H9 (cell line): Measurements from ENCODE around the gene ZNF283. TPM values are rescaled to one million over a fixed set of nuclear protein-coding genes. Genes with fewer than 3 reads are reported as not detected.

Experiments used
- DNase-seq: peaks from one replicate; pipeline ENCODE4 v3.0.0-alpha.2; 2017
- H2AFZ ChIP-seq: one replicate; pipeline ENCODE4 v1.6.1; 2013; ENCODE audit warnings: mild to moderate bottlenecking, low read length, control low read depth, moderate library complexity
- H2AK5ac ChIP-seq: 2 replicates; pipeline ENCODE4 v1.6.1; 2013; ENCODE audit warnings: low read length, control low read depth, mixed read lengths; ENCODE audit not compliant: insufficient read length
- H2BK120ac ChIP-seq: one replicate; pipeline ENCODE4 v1.6.1; 2013; ENCODE audit warnings: low read depth, mild to moderate bottlenecking, low read length, control low read depth, inconsistent platforms; ENCODE audit not compliant: poor library complexity, severe bottlenecking
- H2BK12ac ChIP-seq: 2 replicates; pipeline ENCODE4 v1.6.1; 2013; ENCODE audit warnings: low read length, control low read depth, mixed read lengths, low read depth; ENCODE audit not compliant: insufficient read length
- H2BK15ac ChIP-seq: 2 replicates; pipeline ENCODE4 v1.6.1; 2013; ENCODE audit warnings: low read depth, low read length, control low read depth
- H2BK20ac ChIP-seq: one replicate; pipeline ENCODE4 v1.6.1; 2013; ENCODE audit warnings: low read depth, mild to moderate bottlenecking, low read length, control low read depth, inconsistent platforms; ENCODE audit not compliant: poor library complexity, severe bottlenecking
- H2BK5ac ChIP-seq: 2 replicates; pipeline ENCODE4 v1.6.1; 2013; ENCODE audit warnings: low read length, control low read depth, mixed read lengths; ENCODE audit not compliant: insufficient read length
- H3K14ac ChIP-seq: 2 replicates; pipeline ENCODE4 v1.6.1; 2013; ENCODE audit warnings: low read length, control low read depth; ENCODE audit not compliant: insufficient read depth
- H3K18ac ChIP-seq: 2 replicates; pipeline ENCODE4 v1.6.1; 2013; ENCODE audit warnings: low read depth, mild to moderate bottlenecking, mixed read lengths, low read length, control low read depth; ENCODE audit not compliant: insufficient read length
- H3K23ac ChIP-seq: 2 replicates; pipeline ENCODE4 v1.6.1; 2013; ENCODE audit warnings: low read length, control low read depth, mixed read lengths, low read depth; ENCODE audit not compliant: insufficient read length
- H3K23me2 ChIP-seq: 2 replicates; pipeline ENCODE4 v1.6.1; 2013; ENCODE audit warnings: low read depth, mild to moderate bottlenecking, mixed read lengths, low read length, control low read depth; ENCODE audit not compliant: insufficient read length, poor library complexity, severe bottlenecking
- H3K27ac ChIP-seq: 2 replicates; pipeline ENCODE4 v1.5.1; 2013; ENCODE audit warnings: low read length, control low read depth, mixed read lengths, low read depth; ENCODE audit not compliant: insufficient read length
- H3K27me3 ChIP-seq: 2 replicates; pipeline ENCODE4 v1.6.1; 2013; ENCODE audit warnings: low read length, control low read depth, inconsistent platforms; ENCODE audit not compliant: insufficient read depth
- H3K4ac ChIP-seq: 2 replicates; pipeline ENCODE4 v1.6.1; 2013; ENCODE audit warnings: low read depth, mild to moderate bottlenecking, control low read depth, inconsistent platforms, low read length, moderate library complexity
- H3K4me1 ChIP-seq: 2 replicates; pipeline ENCODE4 v1.6.1; 2013; ENCODE audit warnings: low read length, control low read depth, inconsistent platforms; ENCODE audit not compliant: insufficient read depth
- H3K4me2 ChIP-seq: 2 replicates; pipeline ENCODE4 v1.6.1; 2013; ENCODE audit warnings: low read length, control low read depth, mixed read lengths; ENCODE audit not compliant: insufficient read length, insufficient read depth
- H3K56ac ChIP-seq: 2 replicates; pipeline ENCODE4 v1.6.1; 2013; ENCODE audit warnings: low read depth, mild to moderate bottlenecking, mixed read lengths, low read length, control low read depth; ENCODE audit not compliant: insufficient read length
- H3K79me1 ChIP-seq: 2 replicates; pipeline ENCODE4 v1.6.1; 2013; ENCODE audit warnings: low read depth, mild to moderate bottlenecking, moderate library complexity, low read length, control low read depth, inconsistent platforms; ENCODE audit not compliant: insufficient read depth, poor library complexity, severe bottlenecking
- H3K79me2 ChIP-seq: 2 replicates; pipeline ENCODE4 v1.6.1; 2013; ENCODE audit warnings: low read length, control low read depth, inconsistent platforms; ENCODE audit not compliant: insufficient read depth
- H3K9ac ChIP-seq: 2 replicates; pipeline ENCODE4 v1.6.1; 2013; ENCODE audit warnings: low read length, control low read depth, mixed read lengths; ENCODE audit not compliant: insufficient read length; ENCODE audit errors: extremely low read depth
- H3K9me3 ChIP-seq: one replicate; pipeline ENCODE4 v1.6.1; 2013; ENCODE audit warnings: low read depth, low read length, inconsistent platforms; ENCODE audit not compliant: control insufficient read depth
- H3T11ph ChIP-seq: one replicate; pipeline ENCODE4 v1.6.1; 2013; ENCODE audit warnings: mild to moderate bottlenecking, low read length, control low read depth, inconsistent platforms
- H4K20me1 ChIP-seq: one replicate; pipeline ENCODE4 v1.6.1; 2013; ENCODE audit not compliant: control insufficient read depth, insufficient read length, insufficient read depth
- H4K5ac ChIP-seq: 2 replicates; pipeline ENCODE4 v1.6.1; 2013; ENCODE audit warnings: low read depth, mild to moderate bottlenecking, mixed read lengths, low read length, control low read depth; ENCODE audit not compliant: insufficient read length
- H4K8ac ChIP-seq: replicated peaks from 2 replicates; pipeline ENCODE4 v1.6.1; 2013; ENCODE audit warnings: low read length, control low read depth, mixed read lengths, low read depth; ENCODE audit not compliant: insufficient read length
- H4K91ac ChIP-seq: 2 replicates; pipeline ENCODE4 v1.6.1; 2013; ENCODE audit warnings: low read depth, mild to moderate bottlenecking, moderate library complexity, mixed read lengths, low read length, control low read depth; ENCODE audit not compliant: insufficient read length
- H3K27ac Mint-ChIP-seq, 3 experiments: 2 replicates in 2 of 3; 3 replicates in 1 of 3; pipeline ENCODE4 v1.8.0; 2020 to 2021; ENCODE audit warnings: mixed read lengths in 3 of 3, mild to moderate bottlenecking in 1 of 3, moderate library complexity in 1 of 3
- H3K27me3 Mint-ChIP-seq: 2 replicates; pipeline ENCODE4 v1.8.0; 2021; ENCODE audit warnings: low read depth, mild to moderate bottlenecking, moderate library complexity, mixed read lengths
- H3K36me3 Mint-ChIP-seq, 3 experiments: 2 replicates in 2 of 3; 3 replicates in 1 of 3; pipeline ENCODE4 v1.8.0; 2020 to 2021; ENCODE audit warnings: low read depth in 3 of 3, mixed read lengths in 3 of 3; ENCODE audit not compliant: insufficient read depth in 1 of 3
- H3K4me1 Mint-ChIP-seq, 2 experiments: 2 replicates each; pipeline ENCODE4 v1.8.0; 2020; ENCODE audit warnings: mixed read lengths in 2 of 2
- H3K4me3 Mint-ChIP-seq, 2 experiments: 2 replicates in 1 of 2; 3 replicates in 1 of 2; pipeline ENCODE4 v1.8.0; 2020 to 2021; ENCODE audit warnings: mild to moderate bottlenecking in 2 of 2, mixed read lengths in 2 of 2, moderate library complexity in 1 of 2
- H3K9me3 Mint-ChIP-seq, 2 experiments: 2 replicates in 1 of 2; 3 replicates in 1 of 2; pipeline ENCODE4 v1.8.0; 2020; ENCODE audit warnings: mild to moderate bottlenecking in 2 of 2, mixed read lengths in 2 of 2, moderate library complexity in 1 of 2
- CTCF ChIP-seq: fragments of 200-600 bp; sonication (generic); conservative IDR thresholded peaks from 3 replicates; pipeline ENCODE4 v1.8.0; 2021; ENCODE audit warnings: antibody characterized with exemption, mild to moderate bottlenecking
- WGBS: extraction: QIAGEN DNeasy Blood & Tissue Kit; methylation state at CpG from one replicate; pipeline ENCODE4 v1.1.7; 2013; ENCODE audit warnings: missing lambda C conversion rate, low lambda C conversion rate, mixed read lengths; ENCODE audit not compliant: insufficient read length; ENCODE audit errors: extremely low coverage; 5-methylcytosine and 5-hydroxymethylcytosine counted together
- total RNA-seq: library from RNA; stranded (reverse); gene quantifications from 2 replicates; pipeline ENCODE4 v1.2.1, GENCODE V29; 2021

Gene ZNF283
- total RNA-seq, 1 experiment from 2014 or later, result 10.4 TPM

GRCh38 chr19:43780706-43781525 is 46.2 kb upstream of the ZNF283 start, which contains the start of gene KCNN4:
Gene KCNN4, minus strand, starts transcription at chr19:43780973. Its CDS starts 112 bp downstream, at chr19:43780861.
- no peak within 1 kb of the TSS; a peak in 1 of 5 replicates for H3K4me3 Mint-ChIP-seq
- Histone ChIP-seq H2AK5ac (no peak within 1 kb of the TSS), H3K79me2 (no peaks in the 10 kb centered on the region), H3K79me1 (no peaks in the 10 kb centered on the region), H2BK15ac (no peak within 1 kb of the TSS), H4K91ac (no peak within 1 kb of the TSS), H2BK12ac (no peak within 1 kb of the TSS), H3T11ph (no peak within 1 kb of the TSS), H3K14ac (no peak within 1 kb of the TSS), H3K4me1 (peaks cover 4% of the 10 kb centered on the region; the same call in 1 of the 2 replicates), H3K4ac (no peak within 1 kb of the TSS), H3K56ac (no peak within 1 kb of the TSS), H4K5ac (no peak within 1 kb of the TSS), H4K8ac (no peak within 1 kb of the TSS), H3K18ac (no peak within 1 kb of the TSS), H3K9ac (no peak within 1 kb of the TSS), H2BK5ac (no peak within 1 kb of the TSS), H3K27me3 (no peaks in the 10 kb centered on the region), H2BK120ac (no peak within 1 kb of the TSS), H2AFZ (no peak within 1 kb of the TSS), H3K23me2 (no peaks in the 10 kb centered on the region), H3K27ac (no peak within 1 kb of the TSS), H3K23ac (no peak within 1 kb of the TSS), H3K4me2 (no peak within 1 kb of the TSS), H3K9me3 (no peaks in the 10 kb centered on the region), H4K20me1 (no peaks in the 10 kb centered on the region), H2BK20ac (no peak within 1 kb of the TSS)
- H3K4me1 Mint-ChIP-seq, result peaks cover 33 to 45% of the 10 kb centered on the region in 2 experiments
- H3K9me3 Mint-ChIP-seq, result no peaks in the 10 kb centered on the region; a peak in 1 of 5 replicates
- WGBS, result no CpG with 5 or more reads among the region's 19 CpGs
- H3K36me3 Mint-ChIP-seq, result no peaks in the 10 kb centered on the region; a peak in 1 of 7 replicates
- H3K27me3 Mint-ChIP-seq, result peaks cover 32% of the 10 kb centered on the region
- DNase-seq, result no peak
- TF ChIP-seq CTCF, result no peak
- H3K27ac Mint-ChIP-seq, result no peak within 1 kb of the TSS
